CD8-positive, alpha-beta memory T cell (primary cell): ENCODE measurements around the gene SHISA6. TPM values are rescaled to one million over a fixed set of nuclear protein-coding genes. Genes with fewer than 3 reads are reported as not detected.

Source experiments
- CTCF ChIA-PET: fragments of 350-600 bp; sonication (Branson Sonifier 250); formaldehyde crosslinking; loops from one replicate; lab custom pipeline; 2021; ENCODE audit warnings: antibody characterized with exemption; lab: Charles Lee
- POLR2A ChIA-PET: fragments of 350-600 bp; sonication (Branson Sonifier 250); formaldehyde crosslinking; loops from one replicate; lab custom pipeline; 2021; ENCODE audit warnings: antibody characterized with exemption; lab: Charles Lee
- DNase-seq, 5 donors: peaks; one replicate each; pipeline versions ENCODE4 v3.0.0 to v3.0.0-alpha.2; 2020 to 2022; ENCODE audit warnings: mixed read lengths in 1 of 5
- H3K27ac ChIP-seq: one replicate; pipeline ENCODE4 v1.7.0; 2013; ENCODE audit warnings: low read depth, mild to moderate bottlenecking, low read length, moderate library complexity
- H3K27me3 ChIP-seq: 2 replicates; pipeline ENCODE4 v1.7.0; 2013; ENCODE audit warnings: low read length, mild to moderate bottlenecking; ENCODE audit not compliant: insufficient read depth, poor library complexity, severe bottlenecking
- H3K36me3 ChIP-seq: 2 replicates; pipeline ENCODE4 v1.7.0; 2013; ENCODE audit warnings: mild to moderate bottlenecking, low read length, moderate library complexity; ENCODE audit not compliant: insufficient read depth
- H3K4me1 ChIP-seq: 2 replicates; pipeline ENCODE4 v1.7.0; 2013; ENCODE audit warnings: mild to moderate bottlenecking, low read length, moderate library complexity; ENCODE audit not compliant: insufficient read depth
- H3K4me3 ChIP-seq: 2 replicates; pipeline ENCODE4 v1.7.0; 2013; ENCODE audit warnings: mild to moderate bottlenecking, low read length
- H3K9me3 ChIP-seq: 2 replicates; pipeline ENCODE4 v1.7.0; 2013; ENCODE audit warnings: mild to moderate bottlenecking, low read length
- H3K27ac Mint-ChIP-seq, 8 donors: one replicate each; pipeline ENCODE4 v1.8.0; 2020 to 2021; ENCODE audit warnings: mixed read lengths in 8 of 8, mild to moderate bottlenecking in 6 of 8, inconsistent platforms in 3 of 8, moderate library complexity in 3 of 8
- H3K27me3 Mint-ChIP-seq, 2 donors: one replicate each; pipeline ENCODE4 v1.8.0; 2020 to 2021; ENCODE audit warnings: mixed read lengths in 2 of 2, mild to moderate bottlenecking in 1 of 2, moderate library complexity in 1 of 2
- H3K36me3 Mint-ChIP-seq, 3 donors: one replicate each; pipeline ENCODE4 v1.8.0; 2020 to 2021; ENCODE audit warnings: mixed read lengths in 3 of 3, inconsistent platforms in 1 of 3, mild to moderate bottlenecking in 1 of 3
- H3K4me1 Mint-ChIP-seq, 3 donors: one replicate each; pipeline ENCODE4 v1.8.0; 2020 to 2021; ENCODE audit warnings: mixed read lengths in 3 of 3, inconsistent platforms in 1 of 3, mild to moderate bottlenecking in 1 of 3
- H3K4me3 Mint-ChIP-seq, 7 donors: one replicate each; pipeline ENCODE4 v1.8.0; 2020 to 2021; ENCODE audit warnings: mixed read lengths in 7 of 7, mild to moderate bottlenecking in 6 of 7, moderate library complexity in 4 of 7, inconsistent platforms in 2 of 7
- H3K9me3 Mint-ChIP-seq, 5 donors: one replicate each; pipeline ENCODE4 v1.8.0; 2020 to 2022; ENCODE audit warnings: mixed read lengths in 5 of 5, mild to moderate bottlenecking in 3 of 5, moderate library complexity in 2 of 5, inconsistent platforms in 1 of 5
- polyA plus RNA-seq: library from polyadenylated mRNA; unstranded; fragments of 300-500 nt; fragmentation: Illumina TruSeq; gene quantifications from one replicate; pipeline ENCODE4 v1.2.3, GENCODE V29; 2021
- total RNA-seq, 2 experiments: library from RNA; stranded (reverse); gene quantifications; one replicate each; pipeline ENCODE4 v1.2.3, GENCODE V29; 2021

SHISA6 gene
- total and polyA plus RNA-seq, 3 experiments from 2014 or later = not detected

GRCh38 chr17:11608396-11608795 lies 367.4 kb downstream of the SHISA6 start:
- H3K36me3 ChIP-seq = no peaks in the 10 kb centered on the region

GRCh38 chr17:11610999-11611566 lies 370.1 kb downstream of the SHISA6 start:
- no peak for DNase-seq
- Mint-ChIP-seq H3K27ac (no peak overlapping the region), H3K4me3 (no peak overlapping the region), H3K36me3 (no peaks in the 10 kb centered on the region), H3K4me1 (no peaks in the 10 kb centered on the region), H3K27me3 (no peaks in the 10 kb centered on the region), H3K9me3 (peaks cover under 1 to 8% (median 3%) of the 10 kb centered on the region in 5 donors)
- no peaks in the 10 kb centered on the region for H3K4me1 ChIP-seq
- H3K9me3 ChIP-seq = no peaks in the 10 kb centered on the region
- H3K27ac ChIP-seq = no peak overlapping the region
- ChIA-PET POLR2A (no interaction called here), CTCF (no interaction called here)
- no peaks in the 10 kb centered on the region for H3K36me3 ChIP-seq
- H3K27me3 ChIP-seq = no peaks in the 10 kb centered on the region
- no peak overlapping the region for H3K4me3 ChIP-seq

More at GRCh38 chr17:11608396-11608795, 367.4 kb downstream of the SHISA6 start:
- Histone ChIP-seq H3K4me3 (no peak overlapping the region), H3K9me3 (no peaks in the 10 kb centered on the region), H3K27ac (no peak overlapping the region), H3K27me3 (no peaks in the 10 kb centered on the region), H3K4me1 (no peaks in the 10 kb centered on the region)
- Mint-ChIP-seq H3K4me3 (no peak overlapping the region), H3K9me3 (peaks cover 0 to 6% (median 4%) of the 10 kb centered on the region in 5 donors), H3K27ac (no peak overlapping the region), H3K27me3 (no peaks in the 10 kb centered on the region), H3K36me3 (no peaks in the 10 kb centered on the region), H3K4me1 (no peaks in the 10 kb centered on the region)
- DNase-seq = no peak
- ChIA-PET CTCF (no interaction called here), POLR2A (no interaction called here)

GRCh38 chr17:11612956-11613355 lies 371.9 kb downstream of the SHISA6 start:
- H3K9me3 ChIP-seq = no peaks in the 10 kb centered on the region
- ChIA-PET CTCF (no interaction called here), POLR2A (no interaction called here)
- Mint-ChIP-seq H3K4me3 (no peak overlapping the region), H3K36me3 (no peaks in the 10 kb centered on the region), H3K4me1 (no peaks in the 10 kb centered on the region), H3K9me3 (peaks cover 0 to 5% (median 3%) of the 10 kb centered on the region in 5 donors), H3K27ac (no peak overlapping the region), H3K27me3 (peaks cover 0 to 2% of the 10 kb centered on the region in 2 donors)
- no peaks in the 10 kb centered on the region for H3K4me1 ChIP-seq
- H3K4me3 ChIP-seq = no peak overlapping the region
- no peak for DNase-seq
- H3K27ac ChIP-seq = no peak overlapping the region
- H3K36me3 ChIP-seq = no peaks in the 10 kb centered on the region
- H3K27me3 ChIP-seq = no peaks in the 10 kb centered on the region
